CD4-positive, alpha-beta T cell treated with Interleukin-15 for 1 hour (primary cell): Measurements from ENCODE around the gene RAC2.

Source experiments
- DNase-seq: peaks from one replicate; pipeline ENCODE4 v3.0.0-alpha.2; 2020

The RAC2 gene

DNA sequence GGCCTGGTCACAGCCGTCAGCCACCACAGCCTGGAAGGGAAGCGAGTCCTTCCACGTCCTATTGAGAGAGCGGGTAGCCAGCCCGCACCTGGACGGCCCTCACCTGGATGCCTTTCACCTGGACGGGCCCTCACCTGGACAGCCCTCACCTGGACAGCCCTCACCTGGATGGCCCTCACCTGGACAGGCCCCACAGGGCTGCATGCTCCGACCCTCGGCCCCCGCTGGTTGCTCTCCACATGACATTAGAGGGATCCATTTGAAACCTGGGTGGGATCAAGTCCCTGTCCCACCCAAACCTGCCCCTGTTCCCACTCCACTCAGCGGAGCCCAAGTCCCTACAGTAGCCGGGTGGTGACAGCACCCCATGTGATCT, 59.7 kb downstream of the RAC2 start:
- DNase-seq, result no peak

DNA sequence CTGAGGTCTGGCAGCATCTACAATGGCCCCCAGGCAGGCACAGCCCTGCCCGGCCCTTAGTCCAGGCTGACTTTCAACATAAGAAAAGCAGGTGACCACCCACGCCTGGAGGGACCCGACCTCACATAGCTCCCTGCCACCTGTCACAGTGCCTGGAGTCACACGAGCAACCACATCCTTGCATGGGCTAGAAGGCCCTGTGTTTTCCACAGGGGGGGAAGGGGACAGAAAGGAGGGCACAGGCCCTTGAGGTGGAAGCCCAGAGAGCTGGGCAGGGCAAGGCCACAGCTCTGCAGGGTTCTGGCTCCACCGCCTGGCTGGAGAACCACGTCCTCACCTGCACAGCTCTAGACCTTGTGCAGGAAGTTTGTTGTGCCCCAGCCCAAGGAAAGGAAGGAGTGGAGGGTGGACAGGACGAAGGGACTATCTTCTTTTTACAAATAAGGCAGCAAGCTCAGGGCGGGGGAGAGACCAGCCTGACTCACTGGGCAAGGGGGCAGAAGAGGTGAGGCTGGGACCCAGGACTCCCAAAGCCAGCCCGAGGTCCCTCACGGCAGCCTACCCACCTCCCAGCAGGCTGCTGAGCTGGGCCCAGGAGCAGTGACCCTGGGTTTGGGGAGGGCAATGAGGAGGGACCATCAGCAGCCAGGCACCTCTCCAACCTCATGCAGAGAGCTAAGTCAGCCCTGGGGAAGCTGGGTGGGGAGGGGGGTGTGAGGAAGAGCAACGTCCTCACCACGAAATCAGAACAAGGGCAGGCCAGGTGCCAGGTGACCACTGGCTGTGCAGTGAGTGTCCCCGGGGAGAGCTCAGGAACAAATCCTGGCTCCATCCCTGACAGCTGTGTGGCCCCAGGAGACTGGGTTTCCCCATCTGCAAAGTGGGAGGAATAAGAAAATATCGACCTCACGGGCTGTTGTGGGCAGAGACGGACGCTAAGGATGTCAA, 60.4 kb downstream of the RAC2 start:
- DNase-seq, result no peak

DNA sequence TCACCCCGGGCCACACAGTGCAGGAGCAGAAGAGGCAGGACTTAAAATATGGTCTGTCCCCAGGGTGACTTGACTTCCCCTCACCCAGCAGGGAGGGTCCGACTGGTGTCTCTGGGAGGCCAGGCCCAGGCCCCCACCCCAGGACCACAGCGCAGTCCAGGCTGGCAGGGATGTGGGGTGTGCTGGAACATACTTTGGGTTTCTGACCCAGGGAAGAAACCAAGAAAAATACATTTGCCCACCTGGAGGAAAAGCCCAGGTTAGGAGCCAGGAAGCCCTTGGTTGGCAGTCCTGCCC, 61.2 kb downstream of the RAC2 start:
- DNase-seq, result no peak

DNA sequence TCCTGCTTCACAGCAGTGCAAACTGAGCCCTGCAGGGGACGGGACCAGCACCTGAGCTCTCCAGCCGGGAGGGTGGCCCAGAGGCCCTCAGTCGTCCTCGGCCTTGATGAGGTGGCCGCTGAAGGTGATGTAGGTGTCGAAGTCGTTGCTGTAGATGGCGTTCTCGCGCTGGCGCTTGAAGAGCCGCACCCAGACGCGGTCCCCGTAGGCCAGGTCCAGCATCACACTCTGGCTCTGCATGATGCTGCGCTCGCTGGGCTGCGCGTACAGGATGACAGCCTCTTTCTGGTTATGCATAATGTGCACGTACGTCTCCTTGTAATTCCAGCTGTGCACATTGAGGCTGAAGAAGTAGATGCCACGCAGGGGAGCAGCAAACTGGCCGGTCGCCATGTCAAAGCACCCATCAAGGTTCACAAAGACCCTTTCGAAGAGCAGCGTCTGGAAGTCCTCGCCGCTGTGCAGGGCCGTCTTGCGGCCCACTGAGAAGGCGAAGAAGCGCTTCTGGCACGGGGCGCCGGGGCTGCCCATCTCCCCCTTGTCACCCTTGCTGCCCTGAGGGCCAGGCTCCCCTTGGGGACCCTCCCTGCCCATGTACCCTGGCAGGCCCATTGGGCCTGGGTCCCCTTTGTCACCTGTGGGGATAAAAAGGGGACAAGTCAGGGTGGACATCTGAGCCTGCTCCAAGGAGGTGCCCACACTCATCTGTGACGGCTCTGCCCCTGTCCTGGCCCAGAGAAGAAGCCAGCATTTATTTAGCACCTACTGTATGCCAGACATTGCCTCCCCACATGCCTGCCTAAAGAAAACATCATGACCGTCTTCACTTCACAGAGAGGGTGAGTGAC, 61.7 kb downstream of the RAC2 start:
- DNase-seq, result no peak

DNA sequence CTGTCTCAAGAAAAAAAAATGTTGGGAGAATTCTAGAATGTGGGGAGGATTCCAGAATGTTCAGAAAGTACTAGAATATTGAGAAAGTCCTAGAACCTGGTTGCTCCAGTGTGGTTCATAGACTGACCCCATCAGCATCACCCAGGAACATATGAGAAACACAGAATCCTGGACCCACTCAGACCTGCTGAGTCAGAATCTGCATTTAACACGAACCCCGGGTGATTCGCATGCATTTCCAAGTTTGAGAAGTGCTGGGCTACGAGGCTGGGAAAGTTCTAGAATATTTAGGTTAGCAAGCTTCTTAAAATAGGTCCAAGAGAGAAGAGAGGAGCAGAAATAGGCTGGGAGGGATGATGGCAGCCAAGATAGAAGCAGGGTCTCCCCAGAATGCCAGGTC, 62.4 kb downstream of the RAC2 start:
- DNase-seq, result no peak

DNA sequence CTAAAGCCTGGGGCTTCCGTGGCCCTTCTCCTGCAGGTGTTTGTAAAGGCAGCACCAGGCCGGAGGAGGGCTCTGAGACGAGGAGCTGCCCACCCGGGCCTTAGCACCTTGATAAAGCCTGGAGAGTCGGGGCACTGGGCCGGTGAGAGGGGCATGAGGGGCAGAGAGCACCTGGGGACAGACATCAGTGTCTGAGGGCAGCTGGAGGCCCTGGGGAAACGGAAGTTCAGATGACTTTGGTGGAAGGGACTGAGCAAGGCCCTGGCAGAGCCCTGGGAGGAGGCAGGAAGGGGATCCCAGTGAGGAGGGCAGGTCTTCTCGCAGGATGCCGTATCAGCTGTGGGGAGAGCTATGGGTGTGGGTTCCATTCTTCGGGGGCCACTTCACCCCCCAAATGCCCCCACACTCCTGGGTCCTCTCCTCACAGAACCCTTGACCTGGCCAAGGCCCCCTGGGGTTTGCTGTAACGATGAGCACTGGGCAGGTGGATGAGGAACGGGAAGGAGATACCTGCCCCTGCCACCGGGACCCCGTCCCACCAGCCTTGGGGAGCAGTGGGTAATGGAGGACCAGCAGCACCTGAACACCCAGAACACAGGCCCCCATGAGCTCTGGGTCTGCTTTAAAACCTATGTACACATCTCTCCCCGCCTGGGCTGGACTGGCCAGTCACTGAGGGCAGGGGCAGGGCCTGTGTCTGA, 63.4 kb downstream of the RAC2 start:
- DNase-seq, result no peak

DNA sequence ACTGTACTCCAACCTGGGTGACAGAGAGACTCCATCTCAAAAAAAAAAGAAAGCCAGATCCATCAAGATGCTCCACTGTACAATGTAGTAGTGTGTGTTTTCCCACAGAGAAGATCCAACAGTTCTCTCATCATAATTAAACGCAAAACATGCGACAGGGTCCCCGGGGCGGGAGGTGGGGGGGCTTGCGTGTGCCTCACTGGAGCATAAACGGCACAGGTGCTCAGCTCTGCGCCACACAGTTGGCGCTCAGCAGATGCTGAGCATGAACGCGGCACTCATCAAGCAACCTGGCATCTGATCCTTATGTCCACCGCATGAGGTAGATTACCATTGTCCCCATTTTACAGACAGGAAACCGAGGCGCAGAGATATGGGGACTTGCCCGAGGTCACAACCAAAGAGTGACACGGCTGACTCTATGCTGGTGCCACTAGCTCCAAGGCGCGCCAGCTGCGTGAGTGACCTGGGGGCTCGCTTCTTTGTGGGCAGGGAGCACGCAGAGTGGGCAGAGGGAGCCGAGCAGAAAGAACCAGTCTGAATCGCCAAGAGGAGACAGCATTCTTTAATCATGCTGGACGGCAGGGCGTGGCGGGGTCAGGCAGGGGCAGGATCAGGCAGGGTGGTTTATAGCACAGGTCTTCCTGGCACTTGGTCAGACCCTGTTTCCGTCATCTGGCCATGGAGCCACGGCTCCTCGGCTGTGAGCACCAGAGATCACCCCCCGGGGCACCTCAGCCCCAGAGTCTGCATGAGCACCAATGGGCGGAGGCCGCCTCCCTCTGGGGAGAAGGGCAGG, 64.2 kb downstream of the RAC2 start:
- no peak for DNase-seq

DNA sequence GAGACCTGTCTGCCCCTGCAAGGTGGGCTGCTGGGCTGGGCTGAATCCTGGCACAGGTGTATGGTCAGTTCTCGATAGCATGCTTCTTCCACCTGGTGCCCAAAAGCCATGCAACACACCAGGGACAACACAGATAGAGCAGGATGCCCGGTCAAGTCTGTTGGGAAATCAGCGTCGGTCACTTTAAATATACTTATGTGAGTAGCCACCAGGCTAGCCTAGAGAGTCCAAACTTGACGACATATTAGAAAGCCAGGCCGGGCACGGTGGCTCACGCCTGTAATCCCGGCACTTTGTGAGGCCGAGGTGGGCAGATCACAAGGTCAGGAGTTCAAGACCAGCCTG, 65.0 kb downstream of the RAC2 start:
- DNase-seq, result no peak

DNA sequence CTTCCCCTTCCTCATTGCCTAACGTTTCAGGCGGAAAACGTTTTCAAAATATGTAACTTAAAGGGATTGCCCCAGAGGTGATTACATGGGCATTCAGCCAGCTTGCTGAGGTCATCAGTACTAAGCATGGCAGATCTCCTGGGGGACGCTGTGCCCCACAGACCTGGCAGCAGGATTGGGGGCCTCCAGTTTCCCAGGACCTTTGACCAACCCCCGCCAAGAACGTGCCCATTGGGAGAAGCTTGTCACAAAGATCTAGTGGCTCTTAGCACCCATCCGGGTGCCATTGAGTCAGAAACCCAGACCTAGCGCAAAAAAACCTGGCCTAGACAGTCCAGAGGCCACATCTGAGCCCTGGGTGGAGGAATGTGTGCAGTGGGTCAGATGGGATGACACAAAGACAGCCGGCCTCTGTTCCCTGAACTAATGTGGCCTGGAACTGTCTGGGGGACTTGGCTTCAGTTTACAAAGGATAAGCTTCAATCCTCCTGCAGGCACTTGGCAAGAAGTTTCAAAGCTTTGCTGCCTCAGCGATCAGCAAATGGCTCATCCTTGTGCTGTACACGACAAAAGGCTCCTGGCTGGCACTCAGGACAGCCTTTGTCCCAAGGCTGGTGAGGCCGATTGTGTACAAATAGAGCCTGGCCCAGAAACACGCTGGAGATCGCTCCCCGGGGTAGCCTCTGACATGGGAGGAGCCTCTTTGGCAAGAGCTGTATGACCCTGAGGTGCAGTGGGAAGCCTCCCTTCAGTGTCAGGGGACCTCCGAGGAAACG, 65.5 kb downstream of the RAC2 start:
- DNase-seq, result no peak

DNA sequence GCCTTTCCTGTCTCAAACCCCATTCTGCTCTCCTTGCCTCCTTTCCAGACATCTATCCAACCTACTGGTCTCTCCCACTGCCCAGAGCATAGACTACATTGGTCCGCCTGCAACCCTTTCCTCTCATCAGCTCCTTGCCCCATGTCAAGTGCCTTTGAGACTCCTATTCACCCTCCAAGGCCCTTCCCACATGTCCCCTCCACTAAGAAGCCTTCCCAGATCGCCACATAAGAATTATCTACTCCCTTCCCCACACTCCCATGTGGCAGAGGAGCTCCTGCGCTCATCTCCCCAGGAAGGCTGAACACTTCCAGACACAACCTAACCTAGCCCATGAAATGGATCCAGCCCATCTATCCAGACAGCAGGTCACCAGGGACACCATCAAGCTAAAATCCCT, 66.3 kb downstream of the RAC2 start:
- DNase-seq, result no peak

DNA sequence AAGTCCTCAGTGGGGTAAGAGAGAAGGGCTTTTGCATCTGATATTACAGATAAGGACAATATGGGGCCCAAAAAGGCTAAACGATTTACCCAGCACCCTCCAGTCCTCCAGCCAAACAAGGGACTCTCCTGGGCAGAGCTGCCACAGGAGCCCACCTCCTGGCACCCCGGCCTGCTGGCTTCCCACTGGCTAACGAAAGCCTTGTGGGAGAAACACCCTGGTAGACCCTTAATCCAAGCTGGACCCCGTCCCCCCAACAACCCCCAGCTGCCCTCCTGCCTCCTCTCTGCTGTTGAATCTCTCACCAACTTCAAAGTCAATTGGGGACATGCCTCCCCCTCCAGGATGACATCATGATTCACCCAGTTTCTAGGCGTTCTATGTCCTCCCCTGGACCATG, 66.8 kb downstream of the RAC2 start:
- no peak for DNase-seq

DNA sequence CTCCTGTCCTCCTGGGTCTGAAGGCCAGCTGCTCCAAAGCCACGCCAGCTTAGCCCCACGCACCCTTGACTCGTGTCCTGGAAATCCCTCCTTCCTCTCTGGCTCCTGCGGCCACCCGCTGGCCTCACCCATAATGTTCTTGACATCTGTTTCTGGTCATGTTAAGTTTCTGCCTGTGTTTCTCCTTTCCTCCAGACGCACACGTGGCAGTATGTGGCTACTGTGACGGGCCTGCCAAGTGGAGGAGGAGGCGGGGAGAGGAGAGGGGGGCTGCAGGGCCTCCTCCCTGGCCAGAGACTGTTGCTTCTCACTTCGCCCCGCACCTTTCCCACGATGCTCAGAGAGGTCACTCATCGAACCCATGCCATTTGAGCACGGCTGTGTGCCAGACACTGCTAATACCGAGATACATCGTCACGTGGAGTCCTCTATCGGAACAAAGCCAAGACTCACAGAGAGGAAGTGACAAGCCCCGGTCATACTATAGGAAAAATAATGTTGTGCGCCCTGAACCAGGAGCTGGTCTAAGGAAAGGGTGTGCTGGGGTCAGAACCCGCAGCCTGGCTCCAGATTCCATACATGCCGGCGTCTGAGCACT, 67.5 kb downstream of the RAC2 start:
- DNase-seq, result peak; percentile 35

DNA sequence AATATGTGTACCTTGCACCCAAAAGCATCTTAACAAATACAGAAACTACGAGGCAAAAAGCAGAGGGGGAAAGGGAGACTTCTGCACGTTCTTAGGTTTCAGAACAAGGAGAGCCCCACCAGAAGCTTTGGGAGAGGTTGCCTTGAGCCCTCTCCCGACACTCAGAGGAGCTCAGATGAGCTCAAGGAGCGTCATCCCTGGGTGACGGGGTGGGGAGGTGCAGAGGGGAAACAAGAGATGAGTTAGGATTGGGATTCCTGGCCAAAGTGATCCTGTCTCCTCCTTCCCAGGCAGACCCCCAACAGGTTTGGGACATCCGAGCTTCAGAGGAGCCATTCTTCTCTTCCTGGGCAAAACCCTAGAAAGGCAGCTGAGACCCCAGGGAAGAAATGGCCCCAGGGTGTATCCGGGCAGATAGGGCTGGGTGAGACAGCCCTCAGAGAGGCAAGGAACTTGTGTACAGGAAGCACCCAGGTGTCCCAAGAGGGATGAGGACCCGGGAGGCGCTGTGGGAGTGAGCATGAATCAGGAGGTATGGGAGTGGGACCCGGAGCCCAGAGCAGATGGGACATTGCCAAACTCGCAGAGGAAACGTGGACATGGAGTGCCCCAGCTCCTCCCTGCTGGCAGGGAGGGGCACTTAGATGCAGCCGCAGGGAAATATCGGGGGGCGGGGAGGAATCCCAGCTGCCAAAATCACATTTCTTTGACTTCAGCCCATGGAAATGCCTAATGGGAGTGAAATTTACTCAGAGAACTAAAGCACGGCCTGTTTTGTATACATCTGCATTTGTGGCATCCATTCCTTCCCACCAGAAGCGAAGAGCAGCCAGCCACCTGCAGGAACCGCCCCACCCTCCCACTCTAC, 68.4 kb downstream of the RAC2 start:
- DNase-seq, result no peak
